HG03342 (cell line): Measurements from ENCODE around the gene C1QA.
"Not testable (repeated sequence)": the region's sequence is repeated elsewhere in the genome, so short reads cannot be mapped to it uniquely, and the experiment has no call there.

Experiments used
- ATAC-seq: cut with Tn5 transposase; IDR thresholded peaks from one replicate; pipeline ENCODE4 v1.9.1; 2021; ENCODE audit warnings: mild to moderate bottlenecking, moderate library complexity; ENCODE audit not compliant: unreplicated experiment

C1QA gene

GRCh38 chr1:22671999-22672398 lies 35.6 kb downstream of the C1QA start:
- no peak for ATAC-seq

- no peak for ATAC-seq
Measured at GRCh38 chr1:22673486-22674409, 37.3 kb downstream of the C1QA start.

- no peak for ATAC-seq
Measured at GRCh38 chr1:22674410-22674749, 38.0 kb downstream of the C1QA start.

GRCh38 chr1:22676151-22676550 lies 39.7 kb downstream of the C1QA start:
- not testable (repeated sequence) for ATAC-seq

GRCh38 chr1:22676916-22677583 lies 40.6 kb downstream of the C1QA start:
- ATAC-seq: no peak

- ATAC-seq: no peak
Measured at GRCh38 chr1:22677931-22678896, 41.8 kb downstream of the C1QA start.

- no peak for ATAC-seq
Measured at GRCh38 chr1:22680726-22681125, 44.3 kb downstream of the C1QA start.

GRCh38 chr1:22681556-22682276 lies 45.3 kb downstream of the C1QA start:
- ATAC-seq: no peak

GRCh38 chr1:22683547-22683946 lies 47.1 kb downstream of the C1QA start:
- no peak for ATAC-seq

GRCh38 chr1:22685591-22686059 lies 49.2 kb downstream of the C1QA start:
- ATAC-seq: no peak

- no peak for ATAC-seq
Measured at GRCh38 chr1:22687191-22687590, 50.8 kb downstream of the C1QA start.

GRCh38 chr1:22688466-22688865 lies 52.0 kb downstream of the C1QA start:
- ATAC-seq: no peak
